Mucosa of stomach (tissue), 1 donor: ENCODE measurements around the gene TNFRSF25.
"Not testable (repeated sequence)": the region's sequence is repeated elsewhere in the genome, so short reads cannot be mapped to it uniquely, and the experiment has no call there.

Experiments
- H3K27me3 ChIP-seq: one replicate; pipeline ENCODE4 v1.7.0; 2013; ENCODE audit warnings: mild to moderate bottlenecking, low read length; ENCODE audit not compliant: control insufficient read depth, insufficient read depth
- H3K36me3 ChIP-seq: one replicate; pipeline ENCODE4 v1.7.0; 2013; ENCODE audit warnings: low read length; ENCODE audit not compliant: control insufficient read depth, insufficient read depth
- H3K4me1 ChIP-seq: one replicate; pipeline ENCODE4 v1.7.0; 2013; ENCODE audit warnings: mild to moderate bottlenecking, low read length; ENCODE audit not compliant: control insufficient read depth, insufficient read depth
- H3K4me3 ChIP-seq: one replicate; pipeline ENCODE4 v1.7.0; 2013; ENCODE audit warnings: low read length
- H3K9ac ChIP-seq: one replicate; pipeline ENCODE4 v1.7.0; 2013; ENCODE audit warnings: mild to moderate bottlenecking, low read length, moderate library complexity
- H3K9me3 ChIP-seq: one replicate; pipeline ENCODE4 v1.7.0; 2013; ENCODE audit warnings: mild to moderate bottlenecking, low read length, moderate library complexity; ENCODE audit not compliant: control insufficient read depth
- donor health status: Pancreatic carcinoma.

TNFRSF25 gene

GRCh38 chr1:6440198-6441126, 25.5 kb downstream of the TNFRSF25 start:
- no peak overlapping the region for H3K9ac ChIP-seq
- peaks cover 31% of the 10 kb centered on the region for H3K27me3 ChIP-seq
- H3K36me3 ChIP-seq, result no peaks in the 10 kb centered on the region
- no peaks in the 10 kb centered on the region for H3K9me3 ChIP-seq
- no peak overlapping the region for H3K4me3 ChIP-seq
- peaks cover 7% of the 10 kb centered on the region for H3K4me1 ChIP-seq

- H3K27me3 ChIP-seq, result peaks cover 31% of the 10 kb centered on the region
- no peaks in the 10 kb centered on the region for H3K9me3 ChIP-seq
- H3K4me3 ChIP-seq, result no peak overlapping the region
- peaks cover 3% of the 10 kb centered on the region for H3K4me1 ChIP-seq
- H3K9ac ChIP-seq, result no peak overlapping the region
- no peaks in the 10 kb centered on the region for H3K36me3 ChIP-seq
Measured at GRCh38 chr1:6438047-6438525, 27.9 kb downstream of the TNFRSF25 start.

DNA sequence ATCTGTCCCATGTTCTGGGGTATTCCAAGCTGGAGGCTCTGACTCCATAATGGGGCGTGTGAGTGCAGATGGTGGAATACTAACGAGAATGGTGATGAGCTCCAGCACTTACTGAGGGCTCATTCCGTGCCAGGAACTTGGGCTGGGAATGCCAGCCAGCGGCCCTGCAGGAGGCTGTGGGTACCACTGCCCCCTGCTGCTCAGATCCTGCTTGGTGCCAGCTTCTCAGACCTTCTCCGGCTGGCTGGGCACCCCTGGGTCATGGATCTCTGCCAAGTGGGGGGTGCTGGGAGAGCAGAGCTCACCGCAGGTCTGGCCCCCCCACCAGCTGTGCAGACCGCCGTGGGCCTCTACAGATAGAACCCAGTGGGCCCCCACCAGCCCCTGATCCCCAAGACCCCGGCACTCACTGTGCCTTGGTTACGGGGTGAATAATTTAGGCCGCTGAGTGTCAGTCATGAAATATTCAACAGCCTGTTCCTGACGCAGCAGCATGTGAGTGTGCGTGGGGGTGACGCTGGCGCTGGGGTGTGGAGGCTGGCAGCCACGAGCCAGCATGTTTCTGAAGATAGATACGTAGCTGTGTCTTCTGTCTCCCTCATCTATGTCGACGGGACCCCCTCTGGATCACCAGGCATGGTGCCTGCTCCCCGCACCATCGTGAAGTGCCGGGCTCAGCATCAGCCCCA, 28.8 kb downstream of the TNFRSF25 start:
- not testable (repeated sequence) for H3K9ac ChIP-seq

DNA sequence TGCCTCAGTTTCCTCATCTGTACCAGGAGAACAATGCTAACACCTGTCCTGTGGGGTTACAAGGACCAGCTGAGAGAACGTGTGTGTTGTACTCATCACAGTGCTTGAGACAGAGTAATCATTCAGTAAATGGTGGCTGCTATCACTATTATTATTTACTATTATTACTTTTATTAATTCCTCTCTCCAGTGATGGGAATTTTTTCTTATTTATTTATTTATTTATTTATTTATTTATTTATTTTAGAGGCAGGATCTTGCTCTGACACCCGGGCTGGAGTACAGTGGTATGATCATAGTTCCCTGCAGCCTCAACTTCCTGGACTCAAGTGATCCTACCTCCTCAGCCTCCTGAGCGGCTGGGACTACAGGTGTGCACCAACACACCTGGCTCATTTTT, 29.7 kb downstream of the TNFRSF25 start:
- not testable (repeated sequence) for H3K36me3 ChIP-seq, H3K4me1 ChIP-seq, H3K4me3 ChIP-seq, H3K9me3 ChIP-seq, H3K9ac ChIP-seq
- H3K27me3 ChIP-seq, result peaks cover 25% of the 10 kb centered on the region

More for the DNA sequence above, 28.8 kb downstream of the TNFRSF25 start:
- H3K4me3 ChIP-seq, H3K36me3 ChIP-seq, H3K4me1 ChIP-seq, H3K9me3 ChIP-seq: not testable (repeated sequence)
- H3K27me3 ChIP-seq, result peaks cover 31% of the 10 kb centered on the region

GRCh38 chr1:6435547-6435946, 30.4 kb downstream of the TNFRSF25 start:
- no peak overlapping the region for H3K9ac ChIP-seq

DNA sequence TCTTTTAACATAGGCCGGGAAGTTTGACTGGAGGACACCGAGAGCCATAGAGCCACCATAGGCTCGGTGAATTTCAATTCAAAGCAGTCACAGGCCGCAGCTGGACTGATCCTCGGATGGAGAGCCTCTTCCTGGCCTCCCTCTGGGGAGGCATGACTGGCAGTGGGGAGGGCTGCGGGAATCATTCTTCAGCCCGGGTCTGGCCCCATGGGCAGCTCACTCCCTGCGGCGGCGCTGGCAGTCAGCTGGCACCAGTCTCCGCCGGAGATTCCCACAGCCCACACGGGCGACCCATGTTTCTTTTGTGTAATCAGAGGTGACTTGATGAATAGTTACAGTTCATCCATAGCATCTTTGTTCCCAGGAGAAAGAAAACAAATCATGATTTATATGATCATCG, 30.8 kb downstream of the TNFRSF25 start:
- H3K9me3 ChIP-seq, result no peaks in the 10 kb centered on the region
- no peak overlapping the region for H3K9ac ChIP-seq
- no peaks in the 10 kb centered on the region for H3K4me1 ChIP-seq
- peaks cover 28% of the 10 kb centered on the region for H3K27me3 ChIP-seq
- no peak overlapping the region for H3K4me3 ChIP-seq
- no peaks in the 10 kb centered on the region for H3K36me3 ChIP-seq

More at GRCh38 chr1:6435547-6435946, 30.4 kb downstream of the TNFRSF25 start:
- no peak overlapping the region for H3K4me3 ChIP-seq
- H3K27me3 ChIP-seq, result peaks cover 24% of the 10 kb centered on the region
- H3K36me3 ChIP-seq, result no peaks in the 10 kb centered on the region
- no peaks in the 10 kb centered on the region for H3K4me1 ChIP-seq
- H3K9me3 ChIP-seq, result no peaks in the 10 kb centered on the region

- H3K36me3 ChIP-seq, result no peaks in the 10 kb centered on the region
- peaks cover 33% of the 10 kb centered on the region for H3K27me3 ChIP-seq
- H3K4me3 ChIP-seq, result no peak overlapping the region
- no peaks in the 10 kb centered on the region for H3K9me3 ChIP-seq
- H3K4me1 ChIP-seq, result no peaks in the 10 kb centered on the region
- no peak overlapping the region for H3K9ac ChIP-seq
Measured at GRCh38 chr1:6434186-6434585, 31.8 kb downstream of the TNFRSF25 start.

GRCh38 chr1:6431645-6432579, 34.1 kb downstream of the TNFRSF25 start:
- peaks cover 25% of the 10 kb centered on the region for H3K27me3 ChIP-seq
- H3K9ac ChIP-seq, H3K36me3 ChIP-seq, H3K9me3 ChIP-seq, H3K4me3 ChIP-seq: not testable (repeated sequence)
- peaks cover 14% of the 10 kb centered on the region for H3K4me1 ChIP-seq

- not testable (repeated sequence) for H3K36me3 ChIP-seq, H3K9ac ChIP-seq, H3K4me3 ChIP-seq, H3K9me3 ChIP-seq
- H3K4me1 ChIP-seq, result peaks cover 32% of the 10 kb centered on the region
- H3K27me3 ChIP-seq, result peaks cover 45% of the 10 kb centered on the region
Measured at GRCh38 chr1:6429660-6430411, 36.1 kb downstream of the TNFRSF25 start.

DNA sequence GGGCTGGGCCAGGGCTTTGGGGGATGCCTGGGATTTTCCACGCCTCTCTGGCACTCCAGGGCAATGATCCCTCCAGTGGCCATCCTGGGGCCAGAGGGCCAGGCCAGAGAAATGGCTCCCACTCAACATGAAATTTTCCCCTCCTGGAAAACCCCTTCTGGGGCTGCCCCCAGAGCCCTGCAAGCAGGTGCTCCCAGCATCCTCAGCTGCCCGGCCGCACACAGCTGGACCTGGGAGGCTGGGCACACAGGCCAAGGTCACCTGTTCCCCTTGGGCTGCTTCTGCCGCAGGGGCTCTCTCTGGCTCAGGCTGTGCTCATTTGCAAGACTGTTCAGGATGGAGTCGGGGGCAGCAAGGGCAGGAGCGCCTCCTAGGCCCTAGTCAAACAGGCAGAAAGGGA, 37.5 kb downstream of the TNFRSF25 start:
- H3K36me3 ChIP-seq, H3K9me3 ChIP-seq, H3K9ac ChIP-seq, H3K4me3 ChIP-seq: not testable (repeated sequence)
- peaks cover 42% of the 10 kb centered on the region for H3K4me1 ChIP-seq
- H3K27me3 ChIP-seq, result peaks cover 58% of the 10 kb centered on the region
